ENCODE data around the gene CLTB.

DNA sequence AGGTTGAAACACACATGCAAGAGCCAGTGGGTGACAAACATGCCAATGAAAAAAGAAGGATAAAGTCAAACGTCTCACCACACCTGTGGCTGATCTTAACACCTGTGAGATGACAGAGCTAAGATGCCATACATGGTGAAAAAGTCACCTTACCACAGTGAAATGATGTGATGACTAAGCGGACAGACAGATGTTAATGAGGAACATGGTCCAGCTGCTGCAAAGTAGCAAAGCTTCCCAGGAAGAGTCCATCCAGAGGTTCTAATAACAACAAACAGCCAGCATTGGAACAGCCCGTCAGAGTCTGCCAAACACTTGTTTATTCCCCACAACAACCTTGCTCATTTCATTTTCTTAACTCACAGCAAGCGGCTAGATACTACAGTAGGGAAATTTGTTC, 56.7 kb downstream of the CLTB start:
- TF ChIP-seq EP300 (IDR thresholded peaks at IDR 0.05; ENCODE audit: borderline replicate concordance) (no peak), TAF1 (IDR thresholded peaks at IDR 0.05; ENCODE audit: low read depth) (no peak), RAD21 (IDR thresholded peaks at IDR 0.05; ENCODE audit: low read depth) (no peak), CEBPB (IDR thresholded peaks at IDR 0.05) (no peak), TEAD4 (IDR thresholded peaks at IDR 0.05) (no peak), FOXM1 (IDR thresholded peaks at IDR 0.05; ENCODE audit: borderline replicate concordance, low read depth) (no peak), ZBTB7A (IDR thresholded peaks at IDR 0.05; ENCODE audit: low read depth) (no peak), TCF12 (IDR thresholded peaks at IDR 0.05; ENCODE audit: low read depth) (no peak), YY1 (IDR thresholded peaks at IDR 0.05; ENCODE audit: low read depth) (no peak), CREB1 (IDR thresholded peaks at IDR 0.05; ENCODE audit: low read depth) (no peak)
- TF ChIP-seq, protein P1, sequence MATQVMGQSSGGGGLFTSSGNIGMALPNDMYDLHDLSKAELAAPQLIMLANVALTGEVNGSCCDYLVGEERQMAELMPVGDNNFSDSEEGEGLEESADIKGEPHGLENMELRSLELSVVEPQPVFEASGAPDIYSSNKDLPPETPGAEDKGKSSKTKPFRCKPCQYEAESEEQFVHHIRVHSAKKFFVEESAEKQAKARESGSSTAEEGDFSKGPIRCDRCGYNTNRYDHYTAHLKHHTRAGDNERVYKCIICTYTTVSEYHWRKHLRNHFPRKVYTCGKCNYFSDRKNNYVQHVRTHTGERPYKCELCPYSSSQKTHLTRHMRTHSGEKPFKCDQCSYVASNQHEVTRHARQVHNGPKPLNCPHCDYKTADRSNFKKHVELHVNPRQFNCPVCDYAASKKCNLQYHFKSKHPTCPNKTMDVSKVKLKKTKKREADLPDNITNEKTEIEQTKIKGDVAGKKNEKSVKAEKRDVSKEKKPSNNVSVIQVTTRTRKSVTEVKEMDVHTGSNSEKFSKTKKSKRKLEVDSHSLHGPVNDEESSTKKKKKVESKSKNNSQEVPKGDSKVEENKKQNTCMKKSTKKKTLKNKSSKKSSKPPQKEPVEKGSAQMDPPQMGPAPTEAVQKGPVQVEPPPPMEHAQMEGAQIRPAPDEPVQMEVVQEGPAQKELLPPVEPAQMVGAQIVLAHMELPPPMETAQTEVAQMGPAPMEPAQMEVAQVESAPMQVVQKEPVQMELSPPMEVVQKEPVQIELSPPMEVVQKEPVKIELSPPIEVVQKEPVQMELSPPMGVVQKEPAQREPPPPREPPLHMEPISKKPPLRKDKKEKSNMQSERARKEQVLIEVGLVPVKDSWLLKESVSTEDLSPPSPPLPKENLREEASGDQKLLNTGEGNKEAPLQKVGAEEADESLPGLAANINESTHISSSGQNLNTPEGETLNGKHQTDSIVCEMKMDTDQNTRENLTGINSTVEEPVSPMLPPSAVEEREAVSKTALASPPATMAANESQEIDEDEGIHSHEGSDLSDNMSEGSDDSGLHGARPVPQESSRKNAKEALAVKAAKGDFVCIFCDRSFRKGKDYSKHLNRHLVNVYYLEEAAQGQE (IDR thresholded peaks at IDR 0.05; ENCODE audit: low read depth): no peak
